ENCODE measurements around the gene SNCB. TPM values are rescaled to one million over a fixed set of nuclear protein-coding genes. Genes with fewer than 3 reads are reported as not detected.

SNCB gene
- total RNA-seq, 1 donor = not detected

GRCh38 chr5:176675676-176676360 lies 45.5 kb upstream of the SNCB start:
- peak; percentile 77 for TF ChIP-seq CTCF (IDR thresholded peaks at IDR 0.05; ENCODE audit: insufficient read depth, low read depth, low read length)
- H3K4me3 ChIP-seq (ENCODE audit: low read depth, low read length) = no peak overlapping the region
- peak; percentile 26 for DNase-seq (ENCODE audit: low read depth)

GRCh38 chr5:176674799-176675198 lies 44.5 kb upstream of the SNCB start:
- TF ChIP-seq CTCF (IDR thresholded peaks at IDR 0.05; ENCODE audit: insufficient read depth, low read depth, low read length) = no peak

GRCh38 chr5:176673651-176674583 lies 43.6 kb upstream of the SNCB start:
- no peak for DNase-seq (ENCODE audit: low read depth)
- TF ChIP-seq CTCF (IDR thresholded peaks at IDR 0.05; ENCODE audit: insufficient read depth, low read depth, low read length) = no peak
- no peak overlapping the region for H3K4me3 ChIP-seq (ENCODE audit: low read depth, low read length)

More at GRCh38 chr5:176674799-176675198, 44.5 kb upstream of the SNCB start:
- no peak overlapping the region for H3K4me3 ChIP-seq (ENCODE audit: low read depth, low read length)
- no peak for DNase-seq (ENCODE audit: low read depth)

- DNase-seq (ENCODE audit: low read depth) = no peak
- TF ChIP-seq CTCF (IDR thresholded peaks at IDR 0.05; ENCODE audit: insufficient read depth, low read depth, low read length) = no peak
- H3K4me3 ChIP-seq (ENCODE audit: low read depth, low read length) = no peak overlapping the region
Measured at GRCh38 chr5:176671890-176672747, 41.8 kb upstream of the SNCB start.

- DNase-seq (ENCODE audit: low read depth) = no peak
- TF ChIP-seq CTCF (IDR thresholded peaks at IDR 0.05; ENCODE audit: insufficient read depth, low read depth, low read length) = no peak
Measured at GRCh38 chr5:176671399-176671798, 41.1 kb upstream of the SNCB start.

GRCh38 chr5:176670449-176670848 lies 40.1 kb upstream of the SNCB start:
- no peak overlapping the region for H3K4me3 ChIP-seq (ENCODE audit: low read depth, low read length)
- DNase-seq (ENCODE audit: low read depth) = no peak
- TF ChIP-seq CTCF (IDR thresholded peaks at IDR 0.05; ENCODE audit: insufficient read depth, low read depth, low read length) = no peak

More at GRCh38 chr5:176671399-176671798, 41.1 kb upstream of the SNCB start:
- H3K4me3 ChIP-seq (ENCODE audit: low read depth, low read length) = no peak overlapping the region
